CD4-positive, alpha-beta T cell (primary cell): ENCODE data around the gene TENM4. TPM values are rescaled to one million over a fixed set of nuclear protein-coding genes. Genes with fewer than 3 reads are reported as not detected.

Experiments
- ATAC-seq: fragments of 200-7000 bp; cut with Tn5 transposase; one replicate; pipeline ENCODE4 v1.10.0; 2022; ENCODE audit warnings: mild to moderate bottlenecking; ENCODE audit not compliant: poor library complexity
- CTCF ChIA-PET: fragments of 350-600 bp; sonication (Branson Sonifier 250); formaldehyde crosslinking; loops from one replicate; lab custom pipeline; 2021; ENCODE audit warnings: antibody characterized with exemption, inconsistent platforms; lab: Charles Lee
- POLR2A ChIA-PET: fragments of 350-600 bp; sonication (Branson Sonifier 250); formaldehyde crosslinking; loops from one replicate; lab custom pipeline; 2021; ENCODE audit warnings: antibody characterized with exemption, inconsistent platforms; lab: Charles Lee
- DNase-seq, 14 experiments: peaks; one replicate each; pipeline ENCODE4 v3.0.0-alpha.2; 2013 to 2020; ENCODE audit warnings: mixed read lengths in 2 of 14
- H3K27ac ChIP-seq, 2 donors: one replicate each; pipeline versions ENCODE4 v1.5.1 to v1.7.0; 2013; ENCODE audit warnings: low read length in 2 of 2, low read depth in 1 of 2, mild to moderate bottlenecking in 1 of 2
- H3K27me3 ChIP-seq, 2 experiments: 1 replicate in 1 of 2; 2 replicates in 1 of 2; pipeline versions ENCODE4 v1.6.1 to v1.7.0; 2013; ENCODE audit warnings: low read length in 2 of 2, control low read depth in 1 of 2, mild to moderate bottlenecking in 1 of 2, moderate library complexity in 1 of 2; ENCODE audit not compliant: insufficient read depth in 2 of 2, control insufficient read depth in 1 of 2
- H3K36me3 ChIP-seq: one replicate; pipeline ENCODE4 v1.6.1; 2013; ENCODE audit warnings: low read length, control low read depth; ENCODE audit not compliant: insufficient read depth
- H3K4me1 ChIP-seq: one replicate; pipeline ENCODE4 v1.6.1; 2013; ENCODE audit warnings: low read length, control low read depth; ENCODE audit not compliant: insufficient read depth
- H3K4me3 ChIP-seq: one replicate; pipeline ENCODE4 v1.5.1; 2013; ENCODE audit warnings: mild to moderate bottlenecking, low read length, moderate library complexity
- H3K9me3 ChIP-seq, 2 experiments: 1 replicate in 1 of 2; 2 replicates in 1 of 2; pipeline versions ENCODE4 v1.6.1 to v1.7.0; 2013; ENCODE audit warnings: low read length in 2 of 2, mild to moderate bottlenecking in 2 of 2, control low read depth in 1 of 2, moderate library complexity in 1 of 2; ENCODE audit not compliant: control insufficient read depth in 1 of 2, insufficient read depth in 1 of 2
- H3K27ac Mint-ChIP-seq: one replicate; pipeline ENCODE4 v1.8.0; 2020; ENCODE audit warnings: mixed read lengths
- H3K27me3 Mint-ChIP-seq: one replicate; pipeline ENCODE4 v1.8.0; 2021; ENCODE audit warnings: mixed read lengths
- H3K36me3 Mint-ChIP-seq: one replicate; pipeline ENCODE4 v1.8.0; 2021; ENCODE audit warnings: low read depth, mixed read lengths
- H3K4me1 Mint-ChIP-seq: one replicate; pipeline ENCODE4 v1.8.0; 2021; ENCODE audit warnings: low read depth, mixed read lengths
- H3K4me3 Mint-ChIP-seq: one replicate; pipeline ENCODE4 v1.8.0; 2020; ENCODE audit warnings: mild to moderate bottlenecking, mixed read lengths
- H3K9me3 Mint-ChIP-seq: one replicate; pipeline ENCODE4 v1.8.0; 2020; ENCODE audit warnings: mixed read lengths
- CTCF ChIP-seq: fragments of 200-600 bp; IDR thresholded peaks from one replicate; pipeline ENCODE4 v1.8.0; 2022; ENCODE audit warnings: antibody characterized with exemption, mild to moderate bottlenecking
- intact Hi-C, 2 experiments: fragments of 100-400 bp; cut with DNase I in 1 of 2; cut with micrococcal nuclease in 1 of 2; formaldehyde crosslinking; loops; one replicate each; pipeline versions ENCODE4 v1.15.1 to v1.9.0; 2023 to 2025; cut with DNase I, micrococcal nuclease
- total RNA-seq, 174 experiments: library from RNA in 2 of 174; stranded (reverse) in 2 of 174; gene quantifications; one replicate each; pipeline ENCODE4 v1.2.3 and lab custom pipeline; 2021 to 2026

Gene TENM4
- total RNA-seq, 2 experiments from 2014 or later, result 0.22 to 0.31 TPM

DNA sequence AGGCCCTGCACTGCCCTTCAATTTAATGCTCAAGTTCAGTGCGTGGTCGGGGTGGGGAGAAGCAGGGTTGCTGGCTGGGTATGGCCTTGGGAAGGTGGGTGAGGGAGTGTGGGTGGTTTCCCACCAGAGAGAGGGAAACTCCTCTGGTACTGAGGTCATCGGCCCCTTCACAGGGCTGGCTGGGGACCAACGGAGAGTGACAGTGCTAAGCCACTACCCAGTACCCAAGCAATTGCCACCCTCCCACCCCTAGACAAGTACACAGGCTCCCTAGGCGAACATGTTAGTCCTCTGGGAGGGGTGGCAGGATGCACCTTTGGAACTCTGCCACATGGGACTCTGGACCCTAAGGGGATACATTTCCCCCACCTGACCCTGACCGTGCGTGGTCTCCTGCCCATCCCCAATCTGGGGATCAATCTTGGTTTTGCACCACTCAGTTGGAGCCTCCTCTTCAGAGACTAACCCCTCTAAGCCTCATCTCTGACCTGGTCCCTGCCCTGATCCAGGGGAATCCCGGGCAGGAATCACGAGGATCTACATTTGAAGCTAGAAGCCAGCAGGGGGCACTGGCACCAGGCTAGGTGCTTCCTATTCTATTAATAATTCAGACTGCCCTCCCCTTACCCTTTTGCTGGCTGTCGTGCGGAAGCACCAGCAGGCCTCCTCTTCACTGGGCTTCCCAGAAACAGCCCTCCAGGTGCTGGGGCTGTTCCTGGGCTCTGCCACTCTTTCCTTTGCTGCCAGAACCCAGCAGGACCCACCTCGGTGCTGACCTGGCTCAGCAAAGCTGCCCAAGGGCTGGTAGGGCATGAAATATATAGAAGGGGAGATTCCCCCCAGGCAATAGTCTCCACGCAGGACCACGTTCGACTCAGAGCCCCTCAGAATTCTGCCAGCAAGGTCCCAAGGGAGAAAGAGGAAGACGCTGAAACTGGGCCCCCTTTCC, 377.7 kb downstream of the TENM4 start:
- Mint-ChIP-seq H3K27ac (no peak overlapping the region), H3K36me3 (no peaks in the 10 kb centered on the region), H3K27me3 (peaks cover 12% of the 10 kb centered on the region), H3K4me1 (no peaks in the 10 kb centered on the region), H3K9me3 (no peaks in the 10 kb centered on the region), H3K4me3 (no peak overlapping the region)
- POLR2A ChIA-PET, result no interaction called here
- intact Hi-C loops, result no loop called here
- peaks cover 0 to 13% of the 10 kb centered on the region in 2 experiments for H3K9me3 ChIP-seq
- no peak for ATAC-seq
- no peaks in the 10 kb centered on the region for H3K4me1 ChIP-seq
- CTCF ChIA-PET, result no interaction called here
- no peak overlapping the region for H3K27ac ChIP-seq
- no peaks in the 10 kb centered on the region for H3K27me3 ChIP-seq
- no peaks in the 10 kb centered on the region for H3K36me3 ChIP-seq
- no peak for DNase-seq
- no peak for TF ChIP-seq CTCF
- H3K4me3 ChIP-seq, result no peak overlapping the region

DNA sequence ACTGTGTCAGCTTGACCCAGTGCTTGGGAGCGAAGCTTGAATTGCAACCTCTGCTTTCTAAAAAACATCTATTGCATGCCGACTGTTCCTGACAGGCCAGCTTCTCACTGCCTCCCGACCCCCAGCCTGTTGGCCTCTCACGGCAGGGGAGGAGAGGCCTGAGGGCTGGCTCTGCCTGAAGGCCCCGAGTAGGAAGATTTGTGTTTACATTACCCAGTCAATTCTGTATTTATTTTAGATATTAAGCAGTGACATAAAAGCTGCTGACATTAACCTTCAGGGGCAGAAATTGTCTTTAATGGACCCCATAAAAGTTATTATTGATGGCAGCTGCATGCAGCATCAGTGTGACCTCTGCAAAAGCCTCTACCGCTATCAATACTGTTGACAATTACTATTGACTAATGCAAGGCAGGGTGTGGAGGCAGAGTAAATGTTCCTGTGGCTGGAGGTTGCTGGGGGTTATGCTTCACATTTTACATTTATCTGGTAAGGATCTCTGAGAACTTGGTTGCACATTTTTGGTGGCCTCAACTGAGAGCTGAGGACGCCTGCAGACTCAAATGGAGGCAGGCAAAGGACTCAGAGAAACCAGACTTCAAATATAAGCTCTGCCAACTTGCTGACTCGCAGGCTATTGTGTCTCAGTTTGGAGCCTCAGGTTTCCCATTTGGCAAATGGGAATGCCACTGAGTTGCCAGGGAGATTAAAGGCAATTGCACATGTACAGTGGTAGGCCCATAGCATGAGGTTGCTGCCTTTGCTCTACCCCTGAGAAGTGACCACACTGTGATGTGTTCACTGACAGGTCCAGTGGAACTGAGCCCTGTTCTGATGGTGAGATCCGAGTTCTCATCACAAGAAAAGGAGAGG, 380.5 kb downstream of the TENM4 start:
- Histone ChIP-seq H3K9me3 (peaks cover 0 to 13% of the 10 kb centered on the region in 2 experiments), H3K4me3 (no peak overlapping the region), H3K27ac (no peak overlapping the region), H3K36me3 (no peaks in the 10 kb centered on the region), H3K4me1 (no peaks in the 10 kb centered on the region), H3K27me3 (no peaks in the 10 kb centered on the region)
- no peaks in the 10 kb centered on the region for H3K4me1 Mint-ChIP-seq
- H3K27ac Mint-ChIP-seq, result no peak overlapping the region
- H3K27me3 Mint-ChIP-seq, result peaks cover 21% of the 10 kb centered on the region
- H3K9me3 Mint-ChIP-seq, result no peaks in the 10 kb centered on the region
- intact Hi-C loops, result no loop called here
- ChIA-PET CTCF (no interaction called here), POLR2A (no interaction called here)
- ATAC-seq (no peak), DNase-seq (no peak)
- no peak for TF ChIP-seq CTCF
- no peak overlapping the region for H3K4me3 Mint-ChIP-seq
- H3K36me3 Mint-ChIP-seq, result no peaks in the 10 kb centered on the region

- no peak overlapping the region for H3K27ac ChIP-seq
- intact Hi-C loops, result no loop called here
- POLR2A ChIA-PET, result no interaction called here
- DNase-seq, result no peak
- no peak for ATAC-seq
- CTCF ChIA-PET, result no interaction called here
- H3K4me1 Mint-ChIP-seq, result no peaks in the 10 kb centered on the region
- H3K4me1 ChIP-seq, result no peaks in the 10 kb centered on the region
- H3K27me3 Mint-ChIP-seq, result peaks cover 17% of the 10 kb centered on the region
- H3K27ac Mint-ChIP-seq, result no peak overlapping the region
- H3K36me3 Mint-ChIP-seq, result no peaks in the 10 kb centered on the region
- TF ChIP-seq CTCF, result no peak
- no peak overlapping the region for H3K4me3 ChIP-seq
- H3K36me3 ChIP-seq, result no peaks in the 10 kb centered on the region
- H3K27me3 ChIP-seq, result no peaks in the 10 kb centered on the region
- H3K9me3 Mint-ChIP-seq, result no peaks in the 10 kb centered on the region
- H3K4me3 Mint-ChIP-seq, result no peak overlapping the region
- H3K9me3 ChIP-seq, result peaks cover 0 to 8% of the 10 kb centered on the region in 2 experiments
Measured at GRCh38 chr11:79059141-79059540, 381.7 kb downstream of the TENM4 start.
